Panc1 (cell line): Measurements from ENCODE around the gene CNTN5. TPM values are rescaled to one million over a fixed set of nuclear protein-coding genes. Genes with fewer than 3 reads are reported as not detected.

Experiments
- ATAC-seq: fragments of 200-7000 bp; cut with Tn5 transposase; 2 replicates; pipeline ENCODE4 v1.9.1; 2020; ENCODE audit warnings: mild to moderate bottlenecking, moderate library complexity
- BruUV-seq: library from RNA; stranded (reverse); fragments of 400-500 nt; replicated peaks from 2 replicates; lab custom pipeline; 2021; lab: Mats Ljungman, UMichigan
- CTCF ChIA-PET: fragments of 300-600 bp; sonication (Branson Sonifier 250); formaldehyde crosslinking; loops from one replicate; lab custom pipeline; 2022; ENCODE audit warnings: antibody characterized with exemption; lab: Charles Lee
- POLR2A ChIA-PET: fragments of 300-600 bp; sonication (Branson Sonifier 250); formaldehyde crosslinking; loops from one replicate; lab custom pipeline; 2022; ENCODE audit warnings: antibody characterized with exemption; lab: Charles Lee
- DNase-seq: peaks from one replicate; pipeline ENCODE4 v3.0.0-alpha.2; 2010; ENCODE audit warnings: low read depth, low spot score
- H3K27ac ChIP-seq: 2 replicates; pipeline ENCODE4 v1.5.1; 2011; ENCODE audit warnings: mild to moderate bottlenecking, low read length, inconsistent platforms
- H3K27me3 ChIP-seq: fragments of 200-500 bp; sonication (Bioruptor generic); 2 replicates; pipeline ENCODE4 v1.6.0; 2014; ENCODE audit warnings: low read length, inconsistent platforms; ENCODE audit not compliant: control insufficient read depth, insufficient read depth
- H3K36me3 ChIP-seq: fragments of 200-500 bp; sonication (Bioruptor generic); 2 replicates; pipeline ENCODE4 v1.5.1; 2014; ENCODE audit warnings: inconsistent platforms, mild to moderate bottlenecking, low read length, moderate library complexity; ENCODE audit not compliant: control insufficient read depth, insufficient read depth
- H3K4me1 ChIP-seq: 2 replicates; pipeline ENCODE4 v1.5.1; 2011; ENCODE audit warnings: inconsistent platforms, mild to moderate bottlenecking, low read length, moderate library complexity; ENCODE audit not compliant: control insufficient read depth, insufficient read depth
- H3K4me3 ChIP-seq, 2 experiments: 2 replicates each; pipeline ENCODE4 v1.5.1; 2011 to 2012; ENCODE audit warnings: low read depth in 2 of 2, low read length in 2 of 2, mild to moderate bottlenecking in 2 of 2, inconsistent platforms in 1 of 2, moderate library complexity in 1 of 2
- H3K9me3 ChIP-seq: fragments of 200-500 bp; sonication (Bioruptor generic); 2 replicates; pipeline ENCODE4 v1.5.1; 2014; ENCODE audit warnings: low read depth, mild to moderate bottlenecking, inconsistent platforms, low read length, moderate library complexity; ENCODE audit not compliant: control insufficient read depth, insufficient read depth
- CTCF ChIP-seq: fragments of 450-650 bp; IDR thresholded peaks from 2 replicates; pipeline ENCODE4 v1.5.1; 2017; ENCODE audit warnings: mild to moderate bottlenecking
- POLR2AphosphoS5 ChIP-seq: IDR thresholded peaks from 2 replicates; pipeline ENCODE4 v1.6.1; 2012; ENCODE audit warnings: mild to moderate bottlenecking, low read depth, low read length, moderate library complexity
- REST ChIP-seq, 2 experiments: IDR thresholded peaks; 2 replicates each; pipeline ENCODE4 v1.6.1; 2011 to 2012; ENCODE audit warnings: low read depth in 2 of 2, control low read depth in 1 of 2, low read length in 1 of 2, mild to moderate bottlenecking in 1 of 2, moderate library complexity in 1 of 2; ENCODE audit not compliant: insufficient read depth in 1 of 2
- SIN3A ChIP-seq: IDR thresholded peaks from 2 replicates; pipeline ENCODE4 v1.6.1; 2012; ENCODE audit warnings: low read depth, mild to moderate bottlenecking, low read length, moderate library complexity, borderline replicate concordance; ENCODE audit not compliant: insufficient read depth
- TCF7L2 ChIP-seq: IDR thresholded peaks from 2 replicates; pipeline ENCODE4 v1.6.1; 2011; ENCODE audit warnings: mild to moderate bottlenecking, low read depth, low read length, inconsistent platforms
- in situ Hi-C: cut with HindIII; loops from 2 replicates; pipeline ENCODE4 v1.10.0; 2016; ENCODE audit warnings: low sequenced_read_pairs, low pct_unique_long_range_greater_than_20kb
- intact Hi-C: fragments of 100-400 bp; cut with micrococcal nuclease; formaldehyde crosslinking; loops from one replicate; pipeline ENCODE4 v1.10.0; 2022; ENCODE audit not compliant: unreplicated experiment
- total RNA-seq: library from RNA; stranded (reverse); gene quantifications from one replicate; pipeline ENCODE4 v1.2.1, GENCODE V29; 2021; ENCODE audit not compliant: unreplicated experiment

CNTN5 gene
- total RNA-seq, 1 experiment from 2014 or later: not detected

- POLR2A ChIA-PET: no interaction called here
- no peak for TF ChIP-seq REST (IDR thresholded peaks at IDR 0.05; ENCODE audit: insufficient read depth in 1 of 2, low read depth in 2 of 2, low read length in 1 of 2)
- no peak for TF ChIP-seq POLR2AphosphoS5
- TF ChIP-seq CTCF: no peak
- no peak for TF ChIP-seq SIN3A
- ATAC-seq (no peak), DNase-seq (no peak)
- H3K27me3 ChIP-seq: no peaks in the 10 kb centered on the region
- H3K27ac ChIP-seq: no peak overlapping the region
- CTCF ChIA-PET: no interaction called here
- no peak overlapping the region for H3K4me3 ChIP-seq
- H3K36me3 ChIP-seq: no peaks in the 10 kb centered on the region
- BruUV-seq: no TSS peak
- in situ Hi-C loops: no loop called here
- no peaks in the 10 kb centered on the region; the same call in 1 of the 2 replicates for H3K9me3 ChIP-seq
- intact Hi-C loops: no loop called here
- no peaks in the 10 kb centered on the region for H3K4me1 ChIP-seq
These were observed 300.1 kb downstream of the CNTN5 start for GRCh38 chr11:99320769-99321290.

- ATAC-seq: no peak
- Histone ChIP-seq H3K9me3 (no peaks in the 10 kb centered on the region; the same call in 1 of the 2 replicates), H3K27me3 (no peaks in the 10 kb centered on the region), H3K4me3 (no peak overlapping the region), H3K4me1 (no peaks in the 10 kb centered on the region), H3K27ac (no peak overlapping the region), H3K36me3 (no peaks in the 10 kb centered on the region)
- ChIA-PET CTCF (no interaction called here), POLR2A (no interaction called here)
- no TSS peak for BruUV-seq
- TF ChIP-seq REST (IDR thresholded peaks at IDR 0.05; ENCODE audit: insufficient read depth in 1 of 2, low read depth in 2 of 2, low read length in 1 of 2) (no peak), TCF7L2 (no peak), SIN3A (no peak), CTCF (no peak), POLR2AphosphoS5 (no peak)
- DNase-seq: no peak
- intact Hi-C loops (no loop called here), in situ Hi-C loops (no loop called here)
These were observed 305.1 kb downstream of the CNTN5 start for GRCh38 chr11:99325847-99326246.
